Progenitor cell of endocrine pancreas (in vitro differentiated cells): ENCODE measurements around the gene PDXDC1. TPM values are rescaled to one million over a fixed set of nuclear protein-coding genes. Genes with fewer than 3 reads are reported as not detected.
"Not testable (repeated sequence)": the region's sequence is repeated elsewhere in the genome, so short reads cannot be mapped to it uniquely, and the experiment has no call there.

ENCODE experiments used
- DNase-seq: peaks from one replicate; pipeline ENCODE4 v3.0.0; 2021; ENCODE audit warnings: low spot score; ENCODE audit not compliant: unreplicated experiment
- H3K27ac Mint-ChIP-seq: 2 replicates; pipeline ENCODE4 v1.8.0; 2021; ENCODE audit warnings: mild to moderate bottlenecking, moderate library complexity, mixed read lengths
- H3K27me3 Mint-ChIP-seq: 2 replicates; pipeline ENCODE4 v1.8.0; 2021; ENCODE audit warnings: mixed read lengths
- H3K36me3 Mint-ChIP-seq: 2 replicates; pipeline ENCODE4 v1.8.0; 2022; ENCODE audit warnings: mixed read lengths; ENCODE audit not compliant: insufficient read depth
- H3K4me1 Mint-ChIP-seq: 2 replicates; pipeline ENCODE4 v1.8.0; 2021; ENCODE audit warnings: low read depth, mixed read lengths
- H3K4me3 Mint-ChIP-seq: 2 replicates; pipeline ENCODE4 v1.8.0; 2021; ENCODE audit warnings: low read depth, mild to moderate bottlenecking, moderate library complexity, mixed read lengths
- H3K9me3 Mint-ChIP-seq: 2 replicates; pipeline ENCODE4 v1.8.0; 2021; ENCODE audit warnings: low read depth, mixed read lengths
- total RNA-seq: library from RNA; stranded (reverse); gene quantifications from 2 replicates; pipeline ENCODE4 v1.2.1, GENCODE V29; 2021

The PDXDC1 gene
- total RNA-seq, 1 donor from 2014 or later: 124 TPM

DNA sequence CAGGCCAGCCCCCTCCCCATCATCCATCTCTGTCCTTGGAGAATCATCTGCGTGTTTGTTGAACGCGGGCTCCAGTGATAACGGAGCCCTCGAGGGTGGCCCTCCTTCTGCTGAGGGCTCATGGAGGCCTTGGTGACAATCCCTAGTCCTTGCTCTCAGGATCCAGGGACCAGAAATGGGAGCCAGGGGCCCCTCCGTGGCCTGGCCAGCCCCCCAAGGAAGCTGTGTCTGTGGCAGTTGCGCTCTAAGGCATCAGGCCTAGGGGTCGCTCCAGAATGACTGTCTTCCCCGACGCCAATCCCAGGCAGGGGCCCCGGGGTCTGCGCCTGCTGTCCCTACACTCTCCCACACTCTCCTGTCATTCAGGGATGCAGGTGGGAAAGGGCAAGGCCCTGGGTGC, 174.4 kb downstream of the PDXDC1 start:
- not testable (repeated sequence) for H3K36me3 Mint-ChIP-seq, H3K27ac Mint-ChIP-seq, H3K27me3 Mint-ChIP-seq, H3K4me1 Mint-ChIP-seq, H3K9me3 Mint-ChIP-seq, DNase-seq, H3K4me3 Mint-ChIP-seq

DNA sequence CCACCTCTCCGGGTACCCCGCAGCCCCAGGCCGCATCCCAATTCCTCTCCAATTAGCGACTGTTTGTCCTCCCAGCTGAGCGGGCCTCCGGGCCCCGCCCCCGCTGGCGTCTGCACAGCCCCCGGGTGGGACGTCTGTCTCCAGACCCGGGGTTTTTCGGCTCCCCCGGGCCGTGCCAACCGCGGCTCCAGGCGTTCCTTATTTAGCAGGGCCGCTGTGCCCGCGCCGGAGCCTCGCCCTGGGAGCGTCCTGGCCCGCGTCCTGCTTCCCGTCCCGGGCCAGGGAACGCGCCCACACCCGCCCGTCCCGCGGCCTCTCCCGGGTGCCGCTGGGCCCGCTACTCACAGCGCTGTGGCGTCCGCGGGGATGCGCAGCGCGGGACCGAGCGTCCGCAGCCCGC, 179.2 kb downstream of the PDXDC1 start:
- H3K27me3 Mint-ChIP-seq, H3K27ac Mint-ChIP-seq, DNase-seq, H3K4me1 Mint-ChIP-seq, H3K36me3 Mint-ChIP-seq, H3K9me3 Mint-ChIP-seq: not testable (repeated sequence)
- H3K4me3 Mint-ChIP-seq: peak overlapping the region; percentile 70

DNA sequence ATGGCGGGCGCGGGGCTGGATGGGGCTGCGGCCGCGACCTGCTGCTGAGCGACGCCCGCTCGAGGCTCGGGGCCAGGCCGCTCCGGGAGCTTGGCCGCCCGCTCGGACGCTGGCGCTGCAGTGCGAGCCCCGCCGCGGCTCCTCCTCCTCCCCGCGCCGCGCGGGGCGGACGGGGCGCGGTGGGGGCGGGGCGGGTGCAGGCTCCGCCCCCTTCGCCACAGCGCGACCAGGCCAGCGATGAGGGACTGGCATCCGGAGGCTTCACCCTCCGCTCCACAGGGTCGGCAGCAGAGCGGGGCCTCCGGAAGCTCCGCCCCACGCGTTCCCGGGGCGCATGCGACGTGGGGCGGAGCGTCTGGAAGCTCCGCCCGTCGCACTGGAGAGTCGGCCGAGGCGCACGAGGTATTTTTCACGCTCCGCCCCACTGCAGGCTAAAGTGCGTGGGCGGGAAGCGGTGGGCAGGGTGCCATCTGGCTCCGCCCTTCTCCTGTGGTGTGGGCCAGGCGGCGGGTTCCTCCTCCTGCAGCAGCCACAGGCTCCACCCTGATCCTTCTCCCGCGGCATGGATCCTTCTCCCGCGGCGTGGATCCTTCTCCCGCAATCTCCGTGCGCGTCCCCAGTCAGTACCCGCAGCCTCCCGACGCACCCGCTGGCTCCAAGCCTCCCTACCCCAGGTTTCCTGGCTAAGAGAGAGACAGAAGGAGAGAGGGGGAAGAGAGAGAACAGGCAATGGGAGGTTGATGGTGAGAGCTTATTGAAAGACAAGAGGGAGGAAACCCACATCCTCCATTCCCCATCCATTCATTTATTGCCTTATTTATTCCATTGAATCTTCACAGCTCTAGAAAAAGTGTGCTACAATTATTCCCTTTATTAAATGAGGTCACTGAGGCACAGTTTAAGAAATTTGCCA, 180.1 kb downstream of the PDXDC1 start:
- H3K4me3 Mint-ChIP-seq: peak overlapping the region; percentile 75
- H3K27ac Mint-ChIP-seq: not testable (repeated sequence)

DNA sequence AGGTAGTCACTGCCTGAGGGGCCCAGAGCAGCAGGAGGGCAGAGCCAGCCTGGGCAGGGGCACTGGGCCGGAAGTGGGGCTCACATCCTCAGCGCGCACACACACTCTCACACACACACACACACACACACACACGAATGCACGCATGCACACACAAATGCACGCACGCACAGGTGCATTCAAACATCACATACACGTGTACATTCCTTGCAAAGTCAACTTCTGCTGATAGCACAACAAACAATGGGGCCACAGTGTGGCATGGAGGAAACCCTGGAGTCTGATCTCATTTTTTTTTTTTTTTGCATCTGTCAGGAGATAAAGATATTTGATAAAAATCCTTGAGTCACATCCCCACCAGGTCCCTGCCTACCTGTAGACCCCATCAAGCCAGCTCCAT, 182.8 kb downstream of the PDXDC1 start:
- not testable (repeated sequence) for H3K4me3 Mint-ChIP-seq, H3K4me1 Mint-ChIP-seq, H3K36me3 Mint-ChIP-seq, H3K9me3 Mint-ChIP-seq, H3K27ac Mint-ChIP-seq, H3K27me3 Mint-ChIP-seq, DNase-seq

More for the DNA sequence above, 180.1 kb downstream of the PDXDC1 start:
- not testable (repeated sequence) for H3K36me3 Mint-ChIP-seq, H3K27me3 Mint-ChIP-seq, H3K9me3 Mint-ChIP-seq, H3K4me1 Mint-ChIP-seq
- peak; percentile 70 for DNase-seq

DNA sequence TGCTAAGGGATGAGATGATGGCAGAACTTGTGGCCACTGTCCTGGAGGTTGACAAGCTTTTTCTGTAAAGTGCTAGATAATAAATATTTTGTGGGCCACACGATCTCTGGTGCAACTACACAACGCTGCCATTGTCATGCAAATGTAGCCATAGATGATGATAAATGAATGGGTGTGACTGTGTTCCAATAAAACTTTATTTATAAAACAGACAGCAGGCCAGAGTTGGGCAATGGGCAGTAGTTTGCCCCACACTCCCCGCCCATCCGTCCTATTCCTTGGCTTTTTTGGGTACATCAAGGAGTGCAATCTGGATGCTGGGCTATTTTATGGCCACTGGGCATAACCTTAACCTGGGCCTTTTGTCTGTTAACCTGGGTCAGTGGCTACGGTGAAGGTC, 184.8 kb downstream of the PDXDC1 start:
- H3K4me3 Mint-ChIP-seq, H3K27ac Mint-ChIP-seq, H3K36me3 Mint-ChIP-seq, H3K27me3 Mint-ChIP-seq, H3K9me3 Mint-ChIP-seq, DNase-seq, H3K4me1 Mint-ChIP-seq: not testable (repeated sequence)

DNA sequence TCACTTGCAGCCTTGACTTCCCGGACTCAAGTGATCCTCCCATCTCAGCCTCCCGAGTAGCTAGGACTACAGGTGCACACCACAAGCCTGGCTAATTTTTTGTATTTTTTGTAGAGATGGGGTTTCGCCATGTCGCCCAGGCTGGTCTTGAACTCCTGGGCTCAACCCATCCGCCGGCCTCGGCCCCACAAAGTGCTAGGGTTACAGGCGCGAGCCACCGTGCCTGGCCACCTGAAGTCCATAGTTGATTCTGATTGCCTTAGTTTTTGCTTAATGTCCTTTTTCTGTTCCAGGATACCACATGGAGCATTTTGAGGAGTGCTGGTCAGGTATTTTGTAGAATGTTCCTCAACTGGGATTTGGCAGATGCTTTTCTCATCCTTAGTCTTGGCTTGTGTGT, 185.7 kb downstream of the PDXDC1 start:
- not testable (repeated sequence) for H3K4me3 Mint-ChIP-seq, H3K4me1 Mint-ChIP-seq, H3K27ac Mint-ChIP-seq, H3K36me3 Mint-ChIP-seq, H3K9me3 Mint-ChIP-seq, H3K27me3 Mint-ChIP-seq, DNase-seq

DNA sequence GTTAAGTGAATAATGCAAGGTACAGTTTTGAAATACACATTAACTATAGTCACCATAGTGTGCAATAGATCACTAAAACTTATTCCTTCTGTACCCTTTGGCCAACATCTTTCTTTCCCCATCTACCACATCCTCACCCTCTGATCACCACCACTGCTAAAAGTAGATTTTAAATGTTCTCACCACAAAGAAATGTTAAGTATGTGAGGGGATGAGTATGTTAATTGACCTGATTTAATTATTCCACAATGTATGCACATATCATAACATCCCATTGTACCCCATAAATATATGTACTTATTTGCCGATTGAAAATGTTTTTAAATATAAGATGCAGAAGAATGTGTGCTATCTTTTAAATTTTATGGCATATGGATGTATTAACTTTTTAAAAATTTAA, 188.2 kb downstream of the PDXDC1 start:
- not testable (repeated sequence) for H3K36me3 Mint-ChIP-seq, H3K27ac Mint-ChIP-seq, H3K4me3 Mint-ChIP-seq, H3K9me3 Mint-ChIP-seq, H3K27me3 Mint-ChIP-seq, H3K4me1 Mint-ChIP-seq, DNase-seq

DNA sequence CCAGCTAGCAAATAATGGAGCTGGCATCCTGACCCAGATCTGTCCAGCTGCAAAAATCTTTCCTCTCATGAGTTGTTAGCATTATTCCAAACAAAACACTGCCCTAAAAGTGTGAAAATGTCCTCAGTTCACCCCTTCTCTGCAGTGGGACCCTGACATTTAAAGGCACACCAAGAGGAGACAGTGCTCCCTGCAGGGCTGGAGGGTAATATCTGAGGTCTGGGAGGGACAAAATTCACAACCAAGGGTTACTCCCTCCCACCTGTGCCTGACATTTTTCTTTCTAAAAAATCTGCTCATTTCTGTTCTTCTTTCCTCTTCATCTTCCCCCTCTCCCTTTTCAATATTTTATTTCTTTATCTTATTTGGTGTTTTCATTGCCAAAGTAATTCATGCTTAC, 191.4 kb downstream of the PDXDC1 start:
- H3K9me3 Mint-ChIP-seq, H3K36me3 Mint-ChIP-seq, DNase-seq, H3K27ac Mint-ChIP-seq, H3K4me1 Mint-ChIP-seq, H3K4me3 Mint-ChIP-seq: not testable (repeated sequence)
- H3K27me3 Mint-ChIP-seq: peaks cover 10% of the 10 kb centered on the region

DNA sequence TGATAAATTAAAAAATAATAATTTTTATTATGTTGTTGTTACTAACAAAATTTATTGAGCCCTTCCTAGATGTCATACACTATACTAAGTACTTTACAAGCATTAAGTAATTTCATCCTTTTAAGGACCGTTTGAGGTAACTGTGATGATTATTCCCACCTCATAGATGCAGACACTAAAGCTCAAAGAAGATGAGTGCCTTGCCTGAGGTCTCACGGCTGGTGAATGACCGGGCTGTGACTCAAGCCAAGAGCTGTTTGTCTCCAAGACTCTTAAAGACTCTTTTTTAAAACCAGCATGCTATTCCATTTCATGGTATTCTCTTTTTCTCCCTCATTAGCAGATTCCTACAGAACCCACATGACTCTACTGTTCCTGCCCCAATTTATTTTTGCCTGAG, 193.5 kb downstream of the PDXDC1 start:
- H3K4me3 Mint-ChIP-seq, H3K36me3 Mint-ChIP-seq, H3K27ac Mint-ChIP-seq, H3K27me3 Mint-ChIP-seq, H3K4me1 Mint-ChIP-seq, DNase-seq, H3K9me3 Mint-ChIP-seq: not testable (repeated sequence)

DNA sequence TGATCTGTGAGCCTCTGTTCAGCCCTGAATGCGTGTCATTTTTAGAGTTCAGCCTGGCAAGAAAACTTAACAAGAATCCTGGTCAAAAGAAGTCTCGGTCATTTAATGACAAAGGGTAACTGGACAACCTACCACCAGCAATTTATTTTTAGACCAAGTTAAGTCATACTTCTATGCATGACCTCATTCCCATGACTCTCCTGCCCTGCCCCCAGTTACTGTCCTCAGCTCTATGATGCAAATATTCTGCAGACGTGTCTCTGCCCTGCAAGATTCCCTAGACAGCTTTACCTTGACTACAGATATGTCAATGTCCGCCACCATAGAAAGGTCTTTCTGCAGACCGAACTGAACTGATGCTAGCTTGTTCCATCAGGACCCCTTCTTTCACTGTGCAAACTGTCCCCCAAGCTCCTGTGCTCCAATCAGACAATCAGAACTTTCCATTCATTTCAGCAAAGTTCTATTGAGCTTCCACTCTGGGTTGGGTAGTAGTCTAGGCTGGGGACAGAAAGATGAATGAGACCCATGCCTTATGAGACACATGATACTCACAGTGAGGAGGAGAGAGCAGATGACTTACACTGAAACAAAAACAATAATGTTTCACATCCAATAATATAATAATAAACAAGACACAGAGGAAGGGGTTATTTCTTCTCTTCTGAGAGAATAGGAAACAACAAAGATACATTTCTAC, 194.3 kb downstream of the PDXDC1 start:
- H3K9me3 Mint-ChIP-seq, DNase-seq, H3K27me3 Mint-ChIP-seq, H3K36me3 Mint-ChIP-seq, H3K4me1 Mint-ChIP-seq, H3K27ac Mint-ChIP-seq, H3K4me3 Mint-ChIP-seq: not testable (repeated sequence)

DNA sequence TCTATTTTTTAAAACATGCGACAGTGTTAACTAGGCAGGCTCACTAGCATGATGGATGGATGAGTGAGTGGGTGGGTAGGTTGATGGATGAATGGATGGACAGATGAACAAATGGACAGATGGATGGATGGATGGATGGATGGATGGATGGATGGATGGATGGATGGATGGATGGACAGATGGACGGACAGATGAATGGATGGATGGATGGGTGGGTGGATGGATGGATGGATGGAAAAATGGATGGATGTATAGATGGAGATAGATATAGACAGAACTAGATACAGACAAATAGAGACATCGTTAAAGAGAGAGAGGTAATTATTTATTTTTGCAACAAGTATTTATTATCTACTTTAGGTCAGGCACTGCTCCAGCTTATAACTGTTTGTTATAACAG, 205.1 kb downstream of the PDXDC1 start:
- H3K4me1 Mint-ChIP-seq, DNase-seq, H3K4me3 Mint-ChIP-seq, H3K36me3 Mint-ChIP-seq, H3K9me3 Mint-ChIP-seq, H3K27me3 Mint-ChIP-seq, H3K27ac Mint-ChIP-seq: not testable (repeated sequence)

DNA sequence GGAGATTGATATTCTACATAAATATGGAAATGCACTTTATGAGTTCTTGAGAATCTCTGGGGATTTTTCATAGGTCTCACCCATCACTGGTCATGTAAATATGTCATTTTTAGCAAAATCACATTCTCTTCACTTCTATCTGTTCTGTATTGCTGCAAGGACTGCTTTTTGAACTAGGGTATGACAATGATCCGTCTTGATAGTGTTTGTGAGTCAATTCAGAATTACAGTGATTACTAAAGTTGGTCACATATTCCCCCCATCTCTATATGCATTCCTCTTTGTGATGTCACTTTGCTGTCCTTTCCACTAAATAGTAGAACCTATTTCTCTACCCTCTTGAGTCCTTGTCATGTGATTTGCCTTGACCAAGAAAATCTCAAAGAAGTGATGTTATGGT, 206.1 kb downstream of the PDXDC1 start:
- not testable (repeated sequence) for H3K4me1 Mint-ChIP-seq, DNase-seq, H3K27me3 Mint-ChIP-seq, H3K36me3 Mint-ChIP-seq, H3K9me3 Mint-ChIP-seq, H3K4me3 Mint-ChIP-seq, H3K27ac Mint-ChIP-seq

DNA sequence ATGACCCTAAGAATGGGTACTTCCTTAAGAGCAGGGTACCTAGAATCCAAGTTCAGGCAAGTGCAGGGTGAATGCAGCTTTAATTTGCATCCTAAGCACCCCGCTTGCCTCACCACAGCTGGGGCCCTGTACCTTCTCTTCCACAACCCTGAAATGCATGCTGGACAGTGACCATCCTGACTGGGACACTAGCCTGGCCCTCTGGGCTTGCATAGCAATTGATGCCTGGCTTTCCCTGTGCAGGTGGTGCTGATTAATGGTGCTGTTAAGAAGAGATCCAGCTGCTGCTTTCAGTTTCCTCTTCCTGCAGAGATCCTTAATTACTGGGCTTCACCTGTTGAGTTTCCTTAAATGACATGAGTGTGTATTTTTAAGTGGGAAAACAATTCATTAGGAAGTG, 209.2 kb downstream of the PDXDC1 start:
- H3K4me3 Mint-ChIP-seq, H3K9me3 Mint-ChIP-seq, H3K27me3 Mint-ChIP-seq, H3K4me1 Mint-ChIP-seq, DNase-seq, H3K27ac Mint-ChIP-seq, H3K36me3 Mint-ChIP-seq: not testable (repeated sequence)
